Natural killer cell (primary cell): ENCODE data around the gene GNG12. TPM values are rescaled to one million over a fixed set of nuclear protein-coding genes. Genes with fewer than 3 reads are reported as not detected.

Experiments
- ATAC-seq, 3 donors: fragments of 150-1000 bp in 2 of 3; fragments of 200-7000 bp in 1 of 3; cut with Tn5 transposase; 1 replicate in 1 of 3; 2 replicates in 2 of 3; pipeline ENCODE4 v1.10.0; 2021; ENCODE audit warnings: mild to moderate bottlenecking in 2 of 3, moderate library complexity in 2 of 3
- DNase-seq, 2 donors: peaks; one replicate each; pipeline versions ENCODE4 v3.0.0 to v3.0.0-alpha.2; 2013 to 2021; ENCODE audit warnings: mixed read lengths in 1 of 2
- H3K27ac ChIP-seq: one replicate; pipeline ENCODE4 v1.5.1; 2013; ENCODE audit warnings: mild to moderate bottlenecking, low read length
- H3K27me3 ChIP-seq: one replicate; pipeline ENCODE4 v1.6.1; 2013; ENCODE audit warnings: low read length; ENCODE audit not compliant: control insufficient read depth, insufficient read depth
- H3K36me3 ChIP-seq: one replicate; pipeline ENCODE4 v1.6.1; 2013; ENCODE audit warnings: low read length; ENCODE audit not compliant: control insufficient read depth, insufficient read depth
- H3K4me1 ChIP-seq: one replicate; pipeline ENCODE4 v1.6.1; 2013; ENCODE audit warnings: low read length; ENCODE audit not compliant: control insufficient read depth, insufficient read depth
- H3K4me3 ChIP-seq: one replicate; pipeline ENCODE4 v1.5.1; 2013; ENCODE audit warnings: low read length
- H3K9me3 ChIP-seq: one replicate; pipeline ENCODE4 v1.6.1; 2013; ENCODE audit warnings: low read length; ENCODE audit not compliant: control insufficient read depth, insufficient read depth
- H3K27ac Mint-ChIP-seq, 2 donors: one replicate each; pipeline ENCODE4 v1.8.0; 2022; ENCODE audit warnings: mild to moderate bottlenecking in 2 of 2, mixed read lengths in 2 of 2, moderate library complexity in 1 of 2
- H3K27me3 Mint-ChIP-seq, 2 donors: one replicate each; pipeline ENCODE4 v1.8.0; 2022; ENCODE audit warnings: low read depth in 2 of 2, mixed read lengths in 2 of 2
- H3K36me3 Mint-ChIP-seq: one replicate; pipeline ENCODE4 v1.8.0; 2022; ENCODE audit warnings: mixed read lengths
- H3K4me1 Mint-ChIP-seq, 2 donors: one replicate each; pipeline ENCODE4 v1.8.0; 2022; ENCODE audit warnings: mixed read lengths in 2 of 2
- H3K4me3 Mint-ChIP-seq: one replicate; pipeline ENCODE4 v1.8.0; 2022; ENCODE audit warnings: mild to moderate bottlenecking, moderate library complexity, mixed read lengths
- H3K9me3 Mint-ChIP-seq, 2 donors: one replicate each; pipeline ENCODE4 v1.8.0; 2022; ENCODE audit warnings: mixed read lengths in 2 of 2
- CTCF ChIP-seq: fragments of 200-600 bp; IDR thresholded peaks from one replicate; pipeline ENCODE4 v1.8.0; 2022; ENCODE audit warnings: antibody characterized with exemption
- WGBS: methylation state at CpG from one replicate; pipeline ENCODE4 v1.1.7; 2013; ENCODE audit warnings: missing lambda C conversion rate; ENCODE audit not compliant: insufficient coverage; 5-methylcytosine and 5-hydroxymethylcytosine counted together
- intact Hi-C: fragments of 100-400 bp; cut with micrococcal nuclease; formaldehyde crosslinking; loops from one replicate; pipeline ENCODE4 v1.14.2; 2022
- total RNA-seq, 4 donors: library from RNA; stranded (reverse); fragments of 120-200 nt in 1 of 4; gene quantifications; one replicate each; pipeline versions ENCODE4 v1.2.3 to v1.2.4, GENCODE V29; 2013 to 2022

The GNG12 gene
- total RNA-seq, 3 donors from 2014 or later (not counting 1 experiment from before 2014, with no cell fraction given) = not detected

GRCh38 chr1:67719329-67720196 lies 113.7 kb downstream of the GNG12 start:
- intact Hi-C loops = no loop called here
- Histone ChIP-seq H3K9me3 (no peaks in the 10 kb centered on the region), H3K4me3 (no peak overlapping the region), H3K36me3 (no peaks in the 10 kb centered on the region), H3K27ac (no peak overlapping the region), H3K4me1 (no peaks in the 10 kb centered on the region), H3K27me3 (no peaks in the 10 kb centered on the region)
- Mint-ChIP-seq H3K4me3 (no peak overlapping the region), H3K36me3 (no peaks in the 10 kb centered on the region), H3K4me1 (no peaks in the 10 kb centered on the region), H3K27me3 (no peaks in the 10 kb centered on the region), H3K9me3 (no peaks in the 10 kb centered on the region), H3K27ac (no peak overlapping the region)
- no peak for TF ChIP-seq CTCF
- DNase-seq (no peak), ATAC-seq (no peak)
- WGBS = 59% methylated on average over 4 of the region's 6 CpGs

GRCh38 chr1:67717876-67718275 lies 115.4 kb downstream of the GNG12 start:
- no peak for ATAC-seq
- H3K27me3 Mint-ChIP-seq = no peaks in the 10 kb centered on the region
- no peaks in the 10 kb centered on the region for H3K4me1 Mint-ChIP-seq

GRCh38 chr1:67716800-67717199 lies 116.5 kb downstream of the GNG12 start:
- Mint-ChIP-seq H3K4me3 (no peak overlapping the region), H3K4me1 (peaks cover 0 to 2% of the 10 kb centered on the region in 2 donors), H3K9me3 (no peaks in the 10 kb centered on the region), H3K27ac (no peak overlapping the region), H3K27me3 (no peaks in the 10 kb centered on the region), H3K36me3 (no peaks in the 10 kb centered on the region)
- DNase-seq (no peak), ATAC-seq (no peak)
- Histone ChIP-seq H3K4me3 (no peak overlapping the region), H3K27me3 (no peaks in the 10 kb centered on the region), H3K4me1 (no peaks in the 10 kb centered on the region), H3K27ac (no peak overlapping the region), H3K36me3 (no peaks in the 10 kb centered on the region), H3K9me3 (no peaks in the 10 kb centered on the region)
- intact Hi-C loops = no loop called here
- WGBS = 76% methylated on average over 4 of the region's 4 CpGs
- no peak for TF ChIP-seq CTCF

More at GRCh38 chr1:67717876-67718275, 115.4 kb downstream of the GNG12 start:
- TF ChIP-seq CTCF = no peak
- DNase-seq = no peak
- H3K27ac ChIP-seq = no peak overlapping the region
- no peaks in the 10 kb centered on the region for H3K9me3 Mint-ChIP-seq
- intact Hi-C loops = no loop called here
- no peaks in the 10 kb centered on the region for H3K9me3 ChIP-seq
- H3K4me1 ChIP-seq = no peaks in the 10 kb centered on the region
- H3K27ac Mint-ChIP-seq = no peak overlapping the region
- no peaks in the 10 kb centered on the region for H3K36me3 ChIP-seq
- no peaks in the 10 kb centered on the region for H3K27me3 ChIP-seq
- H3K4me3 ChIP-seq = no peak overlapping the region
- 94% methylated on average over 4 of the region's 4 CpGs for whole genome bisulfite sequencing
- H3K36me3 Mint-ChIP-seq = no peaks in the 10 kb centered on the region
- no peak overlapping the region for H3K4me3 Mint-ChIP-seq
